GM12872 (cell line): ENCODE measurements around the gene AKT3.

ENCODE experiments used
- TF ChIP-seq, protein P1 (sequence below): IDR thresholded peaks from 3 replicates; pipeline ENCODE4 v1.5.1; 2011; ENCODE audit warnings: low read depth, mild to moderate bottlenecking, low read length, moderate library complexity; ENCODE audit not compliant: insufficient read depth

The AKT3 gene

DNA sequence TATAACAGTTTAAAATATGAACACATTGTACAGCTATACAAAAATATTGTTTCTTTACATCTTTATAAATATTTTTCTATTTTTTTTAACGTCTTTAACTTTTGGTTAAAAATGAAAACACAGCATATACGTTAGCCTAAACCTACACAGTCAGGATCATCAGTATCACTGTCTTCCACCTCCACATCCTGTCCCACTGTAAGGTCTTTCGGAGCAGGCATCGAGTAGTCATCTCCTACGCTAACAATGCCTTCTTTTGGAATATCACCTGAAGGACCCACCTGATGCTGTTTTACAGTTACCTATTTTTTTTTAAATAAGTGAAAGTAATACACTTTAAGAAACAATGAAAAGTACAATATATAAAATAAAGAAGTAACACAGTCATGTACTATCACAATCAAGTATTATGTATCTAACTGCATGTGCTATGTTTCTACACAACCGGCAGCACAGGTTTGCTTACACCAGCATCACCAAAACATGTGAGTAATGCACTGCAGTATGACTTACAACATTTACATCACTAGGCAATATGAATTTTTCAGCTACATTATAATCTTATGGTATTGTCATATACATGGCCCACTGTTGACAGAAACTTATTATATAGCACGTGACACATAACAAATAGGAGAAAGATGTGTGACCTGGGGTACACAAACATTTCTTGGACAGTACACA, 254.4 kb downstream of the AKT3 start:
- TF ChIP-seq, protein P1, sequence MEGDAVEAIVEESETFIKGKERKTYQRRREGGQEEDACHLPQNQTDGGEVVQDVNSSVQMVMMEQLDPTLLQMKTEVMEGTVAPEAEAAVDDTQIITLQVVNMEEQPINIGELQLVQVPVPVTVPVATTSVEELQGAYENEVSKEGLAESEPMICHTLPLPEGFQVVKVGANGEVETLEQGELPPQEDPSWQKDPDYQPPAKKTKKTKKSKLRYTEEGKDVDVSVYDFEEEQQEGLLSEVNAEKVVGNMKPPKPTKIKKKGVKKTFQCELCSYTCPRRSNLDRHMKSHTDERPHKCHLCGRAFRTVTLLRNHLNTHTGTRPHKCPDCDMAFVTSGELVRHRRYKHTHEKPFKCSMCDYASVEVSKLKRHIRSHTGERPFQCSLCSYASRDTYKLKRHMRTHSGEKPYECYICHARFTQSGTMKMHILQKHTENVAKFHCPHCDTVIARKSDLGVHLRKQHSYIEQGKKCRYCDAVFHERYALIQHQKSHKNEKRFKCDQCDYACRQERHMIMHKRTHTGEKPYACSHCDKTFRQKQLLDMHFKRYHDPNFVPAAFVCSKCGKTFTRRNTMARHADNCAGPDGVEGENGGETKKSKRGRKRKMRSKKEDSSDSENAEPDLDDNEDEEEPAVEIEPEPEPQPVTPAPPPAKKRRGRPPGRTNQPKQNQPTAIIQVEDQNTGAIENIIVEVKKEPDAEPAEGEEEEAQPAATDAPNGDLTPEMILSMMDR: no peak

GRCh38 chr1:243594455-243594854, 255.6 kb downstream of the AKT3 start:
- TF ChIP-seq, protein P1: no peak

DNA sequence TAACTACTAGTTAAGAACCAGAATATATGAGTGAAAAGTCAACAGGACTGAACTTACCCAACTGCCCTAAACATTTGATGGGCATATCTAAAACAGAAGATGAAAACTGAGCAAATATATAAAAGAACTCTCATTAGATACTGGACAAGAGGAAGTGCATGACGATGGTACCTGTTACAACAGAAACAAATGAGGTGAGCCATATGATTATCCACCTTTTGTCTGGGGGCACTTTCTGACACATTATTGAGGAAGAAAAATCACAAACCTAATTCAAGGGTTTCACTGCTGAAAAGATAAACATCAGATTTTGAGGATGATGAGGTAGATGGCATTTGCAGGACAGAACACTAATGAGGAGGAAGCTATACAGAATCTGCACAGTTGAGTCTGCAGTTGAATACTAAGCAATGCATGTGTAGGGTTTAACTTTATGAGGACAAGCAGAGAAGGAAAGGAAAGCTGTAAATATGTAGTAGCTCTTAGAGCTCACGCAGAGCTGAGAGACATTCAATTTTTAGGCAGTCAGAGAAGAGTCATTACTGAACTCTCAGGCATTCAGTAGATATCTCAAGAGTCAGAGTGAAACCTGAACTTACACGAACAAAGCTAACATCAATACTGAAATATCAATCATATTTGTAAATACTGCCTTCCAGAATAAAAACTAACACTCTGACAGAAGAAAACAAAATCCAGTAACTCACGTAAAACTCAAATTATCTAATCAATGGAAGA, 262.1 kb downstream of the AKT3 start:
- TF ChIP-seq, protein P1: no peak

- TF ChIP-seq, protein P1: no peak
These were observed 262.8 kb downstream of the AKT3 start for GRCh38 chr1:243587285-243587684.

- TF ChIP-seq, protein P1: no peak
These were observed 264.1 kb downstream of the AKT3 start for GRCh38 chr1:243585982-243586381.

- TF ChIP-seq, protein P1: no peak
These were observed 267.7 kb downstream of the AKT3 start for GRCh38 chr1:243582326-243582725.

GRCh38 chr1:243580984-243581383, 269.1 kb downstream of the AKT3 start:
- TF ChIP-seq, protein P1: no peak
